Measurements from ENCODE around the gene THOC6.
"Not testable (repeated sequence)": the region's sequence is repeated elsewhere in the genome, so short reads cannot be mapped to it uniquely, and the experiment has no call there.

The THOC6 gene

GRCh38 chr16:3057181-3058138, 33.6 kb downstream of the THOC6 start:
- FAIRE-seq = no peak

- FAIRE-seq = no peak
These were observed 34.5 kb downstream of the THOC6 start for GRCh38 chr16:3058139-3059030.

GRCh38 chr16:3059041-3059722, 35.3 kb downstream of the THOC6 start:
- no peak for FAIRE-seq

GRCh38 chr16:3059723-3060242, 35.9 kb downstream of the THOC6 start:
- no peak for FAIRE-seq

- FAIRE-seq = no peak
These were observed 36.7 kb downstream of the THOC6 start for GRCh38 chr16:3060339-3061127.

GRCh38 chr16:3062553-3062952, 38.7 kb downstream of the THOC6 start:
- FAIRE-seq = no peak

GRCh38 chr16:3063625-3064386, 40.0 kb downstream of the THOC6 start:
- no peak for FAIRE-seq

- FAIRE-seq = no peak
These were observed 41.4 kb downstream of the THOC6 start, which contains the start of gene IL32 for GRCh38 chr16:3065069-3065741. IL32 (plus strand) TSS chr16:3065640; CDS start chr16:3065812, 172 bp downstream.

- FAIRE-seq = no peak
These were observed 42.1 kb downstream of the THOC6 start for GRCh38 chr16:3065742-3066439.

- no peak for FAIRE-seq
These were observed 42.6 kb downstream of the THOC6 start for GRCh38 chr16:3066440-3066748.

- FAIRE-seq = no peak
These were observed 44.7 kb downstream of the THOC6 start for GRCh38 chr16:3068487-3068886.

- not testable (repeated sequence) for FAIRE-seq
These were observed 45.3 kb downstream of the THOC6 start for GRCh38 chr16:3069146-3069545.

- no peak for FAIRE-seq
These were observed 46.8 kb downstream of the THOC6 start for GRCh38 chr16:3070608-3071111.

GRCh38 chr16:3071655-3072054, 47.8 kb downstream of the THOC6 start:
- FAIRE-seq = no peak

GRCh38 chr16:3072148-3072547, 48.3 kb downstream of the THOC6 start:
- FAIRE-seq = not testable (repeated sequence)

- not testable (repeated sequence) for FAIRE-seq
These were observed 48.9 kb downstream of the THOC6 start for GRCh38 chr16:3072576-3073263.

GRCh38 chr16:3073448-3073847, 49.6 kb downstream of the THOC6 start:
- FAIRE-seq = no peak

- no peak for FAIRE-seq
These were observed 51.2 kb downstream of the THOC6 start for GRCh38 chr16:3074860-3075522.

Data from islet of Langerhans (tissue), 1 donor.